GM12892 (cell line): ENCODE results near the gene DEPDC4.

Experiments
- POLR2A ChIP-seq: IDR thresholded peaks from 2 replicates; pipeline ENCODE4 v1.6.1; 2011; ENCODE audit warnings: low read depth, low read length, control low read depth
- POLR2AphosphoS5 ChIP-seq: IDR thresholded peaks from 2 replicates; pipeline ENCODE4 v1.6.1; 2011; ENCODE audit warnings: low read depth, low read length, control low read depth

DNA sequence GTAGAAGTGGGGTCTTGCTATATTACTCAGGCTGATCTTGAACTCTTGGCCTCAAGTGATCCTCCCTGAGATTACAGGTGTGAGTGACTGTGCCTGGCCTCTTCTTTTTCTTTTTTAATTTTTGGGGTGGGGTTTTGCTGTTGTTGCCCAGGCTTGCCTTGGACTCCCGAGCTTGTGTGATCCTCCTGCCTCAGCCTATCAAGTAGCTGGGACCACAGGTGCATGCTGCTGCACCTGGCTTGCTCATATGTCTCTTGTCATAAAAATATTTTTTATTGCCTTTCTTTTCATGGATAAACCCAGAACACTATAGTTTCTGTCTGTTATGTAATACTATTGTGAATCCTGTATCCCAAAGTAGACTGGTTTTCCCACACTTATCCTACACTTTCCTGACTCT is 26.1 kb upstream of the DEPDC4 start:
- no peak for TF ChIP-seq POLR2A
- no peak for TF ChIP-seq POLR2AphosphoS5
